Epithelial cell of prostate (primary cell): ENCODE measurements around the gene LXN.
"Not testable (repeated sequence)": the region's sequence is repeated elsewhere in the genome, so short reads cannot be mapped to it uniquely, and the experiment has no call there.

Source experiments
- DNase-seq: peaks from one replicate; pipeline ENCODE4 v3.0.0-alpha.2; 2011; ENCODE audit warnings: low read depth, low spot score
- H3K27ac ChIP-seq: fragments of 450-650 bp; 2 replicates; pipeline ENCODE4 v1.5.1; 2017; ENCODE audit warnings: mild to moderate bottlenecking

LXN gene, protein sequence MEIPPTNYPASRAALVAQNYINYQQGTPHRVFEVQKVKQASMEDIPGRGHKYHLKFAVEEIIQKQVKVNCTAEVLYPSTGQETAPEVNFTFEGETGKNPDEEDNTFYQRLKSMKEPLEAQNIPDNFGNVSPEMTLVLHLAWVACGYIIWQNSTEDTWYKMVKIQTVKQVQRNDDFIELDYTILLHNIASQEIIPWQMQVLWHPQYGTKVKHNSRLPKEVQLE

GRCh38 chr3:158672215-158673176 lies at the start of gene LXN:
LXN (minus strand) TSS chr3:158672648; CDS start chr3:158672478, 170 bp downstream.
- H3K27ac ChIP-seq, result peak within 1 kb of the TSS; percentile 37
- DNase-seq, result peak; percentile 60

GRCh38 chr3:158722108-158722507 lies 49.7 kb upstream of the LXN start:
- DNase-seq, result no peak
- no peak overlapping the region for H3K27ac ChIP-seq

DNA sequence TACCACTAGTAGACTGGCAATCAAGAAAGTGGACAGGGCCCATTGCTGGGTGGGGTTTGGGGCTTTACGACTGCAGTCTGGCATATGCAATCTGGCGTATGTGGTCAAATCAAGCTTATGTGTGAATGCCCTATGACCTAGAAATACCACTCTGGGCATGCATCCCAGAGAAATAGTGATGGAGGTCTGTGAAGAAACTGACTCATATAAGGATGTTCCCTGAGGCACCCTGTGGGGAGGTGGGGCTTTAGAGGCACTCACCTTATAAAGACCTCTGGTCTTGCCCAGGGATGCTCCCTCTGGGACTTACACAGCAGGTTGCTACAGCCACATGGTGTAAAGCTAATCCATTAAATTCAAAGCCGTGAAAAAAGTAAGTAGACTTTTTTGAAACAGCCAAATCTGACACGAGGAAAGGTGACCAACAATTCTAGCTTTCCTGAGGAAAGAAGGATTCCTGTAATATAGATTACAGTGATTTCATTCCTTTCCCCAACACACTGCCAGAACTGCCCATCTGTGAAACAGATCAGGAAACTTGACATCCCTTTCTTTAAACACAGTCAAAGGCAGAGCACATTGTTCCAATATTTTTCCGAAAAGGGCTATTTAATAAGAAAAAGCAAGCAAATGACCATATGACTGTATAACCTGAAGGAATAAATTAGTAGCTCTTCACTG lies 46.2 kb upstream of the LXN start:
- peak; percentile 44 for DNase-seq
- H3K27ac ChIP-seq, result no peak overlapping the region

GRCh38 chr3:158717576-158717975 lies 45.1 kb upstream of the LXN start:
- no peak for DNase-seq
- no peak overlapping the region for H3K27ac ChIP-seq

DNA sequence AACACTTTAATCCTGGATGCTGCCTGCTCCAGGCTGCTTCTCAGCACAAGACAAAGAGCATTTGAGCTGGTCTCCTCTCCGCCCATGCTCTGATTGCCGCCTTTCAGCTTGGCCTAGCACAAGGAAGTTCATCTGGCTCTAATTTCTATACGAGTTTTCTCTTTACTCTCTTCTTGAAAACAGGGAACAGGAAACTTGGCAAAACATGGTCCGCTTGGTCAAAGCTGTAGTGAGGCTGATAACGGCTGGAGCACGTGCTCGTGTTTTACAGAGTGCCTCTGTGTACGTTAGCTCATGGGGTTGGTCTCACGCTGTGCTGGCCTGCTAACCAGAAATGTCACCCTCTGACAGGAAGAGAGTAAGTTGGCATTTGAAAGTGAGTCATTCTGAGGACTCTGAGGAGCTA lies 40.6 kb upstream of the LXN start:
- DNase-seq, result no peak

DNA sequence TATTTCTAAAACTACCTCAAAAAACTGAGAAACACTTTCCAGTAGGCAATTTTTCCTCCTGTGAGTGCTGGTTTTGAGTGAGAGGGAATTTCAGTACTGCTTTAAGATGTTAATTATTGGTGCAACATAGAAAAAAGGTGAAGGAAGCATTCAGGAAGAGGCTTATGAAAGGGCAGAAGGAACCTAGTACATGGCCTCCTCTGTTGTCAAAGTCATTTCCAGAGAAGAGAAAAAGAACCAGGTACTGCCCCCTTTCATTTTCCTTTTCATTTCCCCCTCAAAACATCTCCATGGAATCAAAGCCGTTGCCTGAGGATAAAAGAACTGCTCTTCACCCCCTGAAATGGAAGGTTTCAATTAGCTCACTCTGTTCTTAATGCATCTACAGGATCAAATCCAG lies 40.0 kb upstream of the LXN start:
- no peak for DNase-seq
- no peak overlapping the region for H3K27ac ChIP-seq

More for the DNA sequence above, 40.6 kb upstream of the LXN start:
- H3K27ac ChIP-seq, result no peak overlapping the region

DNA sequence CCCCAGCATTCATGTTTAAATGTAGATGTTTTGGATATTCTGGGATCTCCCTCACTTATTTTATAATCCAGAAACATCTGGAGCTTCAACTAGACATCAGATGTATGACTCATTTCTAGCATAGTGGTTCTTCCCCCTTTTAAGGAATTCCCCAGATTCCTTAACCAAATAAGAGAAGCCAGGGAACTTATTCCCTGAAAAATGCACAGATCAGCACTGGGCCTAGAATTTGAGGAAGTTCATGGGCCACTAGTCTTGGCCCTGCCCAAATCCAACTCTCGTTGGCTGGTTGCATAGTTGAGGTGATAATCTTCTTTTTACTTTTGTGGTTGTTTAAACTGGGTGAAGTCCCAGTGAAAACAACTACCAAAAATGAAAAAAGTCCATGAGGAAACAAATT lies 39.4 kb upstream of the LXN start:
- no peak for DNase-seq
- H3K27ac ChIP-seq, result no peak overlapping the region

DNA sequence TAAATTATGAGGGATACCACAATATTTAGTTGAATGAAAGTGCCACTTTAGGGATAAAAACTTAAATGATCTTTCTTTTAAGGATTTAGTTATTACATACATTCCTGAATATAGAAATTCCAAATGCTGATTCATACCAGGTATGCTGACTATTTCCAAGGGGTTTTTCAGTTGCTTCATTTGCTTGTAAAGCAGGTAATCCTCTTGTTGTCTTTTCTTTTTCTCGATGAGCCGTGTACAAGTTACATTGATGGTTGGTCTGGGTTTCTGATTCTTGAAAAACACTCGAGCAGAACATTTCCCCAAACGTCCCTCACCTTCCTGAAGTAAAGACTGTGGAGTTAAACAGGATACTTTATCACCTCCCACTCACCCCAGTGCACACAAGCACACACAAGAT lies 38.2 kb upstream of the LXN start:
- DNase-seq, result no peak
- H3K27ac ChIP-seq, result no peak overlapping the region

DNA sequence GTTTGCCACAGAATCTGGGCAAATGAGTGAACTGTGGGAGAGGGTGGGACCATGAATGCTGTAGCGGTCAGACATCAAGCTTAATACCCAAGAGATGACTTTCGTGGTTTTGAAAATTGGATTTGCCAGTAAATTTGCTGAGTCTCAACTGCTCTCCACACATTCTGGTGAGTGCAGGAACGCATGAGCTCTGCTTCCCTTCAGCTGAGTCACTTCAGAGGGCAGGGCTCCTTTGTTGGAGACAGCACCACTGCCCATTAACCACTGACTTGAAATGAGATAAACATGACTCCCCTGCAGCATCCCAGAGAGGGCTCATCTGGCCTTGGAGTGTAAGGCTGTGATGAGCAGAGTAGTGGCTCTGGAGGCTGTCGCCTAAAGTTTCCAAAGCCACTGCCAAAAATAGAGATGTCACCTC lies 37.2 kb upstream of the LXN start:
- peak overlapping the region; percentile 37 for H3K27ac ChIP-seq
- peak; percentile 44 for DNase-seq

DNA sequence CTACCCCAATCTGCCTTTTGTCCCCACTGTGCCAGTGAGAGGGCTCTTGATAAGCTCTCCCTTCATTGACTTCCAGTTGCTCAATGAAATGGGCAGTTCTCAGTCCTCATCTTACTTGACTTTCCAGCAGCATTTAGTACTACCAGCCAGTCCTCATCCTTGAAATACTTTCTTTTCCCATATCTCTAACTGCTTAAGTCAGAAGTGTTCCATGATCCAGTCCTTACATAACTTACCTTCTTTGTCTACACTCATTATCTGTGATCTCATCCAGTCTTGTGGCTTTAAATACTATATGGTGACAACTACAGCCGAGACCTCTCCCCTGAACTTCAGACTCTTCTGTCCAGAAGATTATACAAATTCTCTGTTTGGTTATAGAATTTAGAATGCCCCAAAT lies 31.1 kb upstream of the LXN start:
- peak overlapping the region; percentile 46 for H3K27ac ChIP-seq
- DNase-seq, result no peak

DNA sequence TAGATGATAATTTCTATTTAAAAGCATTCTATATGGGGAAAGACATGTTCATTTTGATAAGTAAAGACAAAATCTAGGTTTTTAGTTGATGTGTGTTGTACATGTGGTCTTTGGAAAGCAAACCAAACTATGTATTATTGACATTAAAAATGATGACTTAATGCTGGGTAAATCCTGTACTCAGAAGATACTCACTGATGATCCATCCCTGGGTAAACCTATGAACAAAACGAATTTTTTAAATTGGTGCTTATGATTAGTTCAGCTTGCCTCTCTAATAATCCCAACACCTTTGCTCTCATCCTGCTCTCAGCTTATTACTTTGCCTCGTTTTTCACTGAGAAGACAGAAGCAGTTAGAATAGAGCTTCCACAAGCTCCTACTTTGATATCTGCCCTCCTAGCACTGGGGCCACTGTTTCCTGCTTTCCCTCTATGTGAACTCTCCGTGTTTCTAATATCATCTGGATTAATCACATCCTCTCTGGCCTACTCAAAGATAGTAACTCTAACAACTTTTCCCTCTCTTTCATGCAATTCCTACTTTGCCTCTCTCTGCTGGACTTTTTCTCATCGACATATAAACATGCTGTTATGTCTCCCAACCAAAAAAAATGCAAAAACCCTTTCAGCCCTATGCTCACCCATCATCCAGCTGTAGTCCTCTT lies 30.5 kb upstream of the LXN start:
- peak overlapping the region; percentile 46 for H3K27ac ChIP-seq
- DNase-seq, result no peak

- no peak overlapping the region for H3K27ac ChIP-seq
- no peak for DNase-seq
Observed at GRCh38 chr3:158701420-158702065, 29.1 kb upstream of the LXN start.

DNA sequence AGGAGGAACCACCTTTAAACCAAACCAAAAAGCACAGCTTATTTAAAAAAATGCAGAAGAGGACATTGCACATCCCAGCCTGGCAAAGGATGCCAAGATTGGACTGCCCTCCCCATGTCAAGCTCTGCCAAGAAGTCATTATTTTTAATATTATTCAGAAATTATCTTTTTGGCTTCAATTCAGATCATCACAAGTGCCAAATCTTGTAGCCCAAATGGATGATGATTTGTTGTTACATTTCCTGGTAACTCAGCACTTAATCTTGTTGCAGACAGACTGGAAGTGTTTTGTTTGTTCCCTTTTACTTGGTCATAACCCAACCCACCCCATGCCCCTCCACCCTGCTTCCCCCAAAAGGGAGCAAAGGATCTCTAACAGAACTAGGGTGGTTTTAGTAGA lies 28.1 kb upstream of the LXN start:
- DNase-seq, result no peak
- no peak overlapping the region for H3K27ac ChIP-seq

DNA sequence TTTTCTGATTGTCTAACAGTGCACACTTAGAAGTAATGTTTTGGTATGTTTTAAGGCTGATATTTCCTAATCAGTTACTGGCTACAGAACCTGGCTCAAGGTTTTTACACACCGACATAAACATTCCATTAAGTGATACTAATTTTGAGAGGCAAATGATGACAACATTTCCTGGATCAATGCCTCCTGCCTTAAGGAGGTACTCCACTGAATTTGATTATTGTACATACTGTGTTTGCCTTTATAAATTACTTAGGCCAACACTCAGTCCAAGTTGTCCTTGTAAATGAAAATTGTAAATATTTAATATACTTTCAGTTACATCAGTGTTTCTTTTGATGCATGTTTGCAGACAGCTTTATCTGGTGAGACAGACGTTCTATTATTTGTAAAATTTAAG lies 24.2 kb upstream of the LXN start:
- no peak overlapping the region for H3K27ac ChIP-seq
- no peak for DNase-seq

- not testable (repeated sequence) for DNase-seq, H3K27ac ChIP-seq
Observed at GRCh38 chr3:158693866-158694456, 21.5 kb upstream of the LXN start.

DNA sequence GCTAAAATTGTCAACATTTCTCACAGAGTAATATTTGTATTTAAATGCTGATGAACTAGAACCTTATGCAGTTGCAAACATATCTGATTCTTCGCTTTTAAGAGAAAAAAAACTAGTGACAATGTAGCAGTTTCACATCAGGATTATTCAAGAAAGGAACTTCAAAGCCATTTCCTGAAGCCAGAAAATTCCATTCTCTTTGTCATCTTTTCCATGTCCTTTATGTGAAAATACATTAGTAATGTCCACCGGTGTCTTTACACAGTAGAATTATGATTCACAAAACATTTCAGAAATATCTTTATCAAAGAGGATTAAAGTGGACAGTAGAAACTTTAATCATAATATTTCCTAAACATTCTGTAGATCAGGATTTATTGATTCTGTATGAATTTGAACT lies 12.7 kb upstream of the LXN start:
- H3K27ac ChIP-seq, result no peak overlapping the region
- DNase-seq, result no peak

DNA sequence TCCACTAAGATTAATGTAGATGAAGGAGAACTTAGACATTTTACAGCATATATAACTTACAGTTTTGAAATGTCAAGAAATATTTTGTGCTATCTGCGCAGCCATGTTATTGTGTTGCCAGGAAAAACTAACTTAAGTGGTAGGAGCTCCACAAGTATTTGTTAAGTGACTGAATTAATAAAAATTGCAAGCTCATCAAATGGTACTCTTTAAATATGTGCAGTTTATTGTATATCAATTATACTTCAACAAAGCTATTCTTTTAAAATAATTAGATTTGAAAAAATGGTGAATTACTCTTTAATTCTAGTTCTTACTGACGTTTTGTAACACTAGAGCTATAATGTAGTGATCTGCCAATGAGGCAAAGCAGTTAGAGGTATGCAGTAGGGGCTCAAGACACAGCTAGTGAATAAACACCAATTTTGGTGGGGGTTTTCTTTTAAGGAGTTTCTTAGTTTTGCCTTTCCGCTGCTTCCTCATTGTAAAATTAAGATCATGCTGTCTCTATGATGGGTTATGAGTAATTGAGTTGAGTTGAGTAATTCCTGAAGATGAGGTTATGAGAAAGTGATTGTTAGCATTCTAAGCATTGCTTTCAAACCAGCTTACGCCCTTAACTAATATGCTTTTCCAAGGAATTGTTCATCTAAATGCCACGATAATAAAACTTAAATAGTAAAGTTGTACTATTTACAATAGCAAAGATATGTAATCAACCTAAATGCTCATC lies 10.9 kb upstream of the LXN start:
- no peak overlapping the region for H3K27ac ChIP-seq
- DNase-seq, result no peak

- no peak for DNase-seq
- H3K27ac ChIP-seq, result no peak overlapping the region
Observed at GRCh38 chr3:158680861-158681260, 8.4 kb upstream of the LXN start.

- no peak for DNase-seq
- no peak overlapping the region for H3K27ac ChIP-seq
Observed at GRCh38 chr3:158679547-158680000, 7.1 kb upstream of the LXN start.
